Natural killer cell treated with Interleukin-12 subunit alpha and Interleukin-12 subunit beta and Interleukin-15 and Interleukin-18, amount 100 ng/mL, for 72 hours (primary cell): ENCODE data around the gene RXFP1. TPM values are rescaled to one million over a fixed set of nuclear protein-coding genes. Genes with fewer than 3 reads are reported as not detected.

Source experiments
- ATAC-seq, 2 donors: fragments of 150-1000 bp; cut with Tn5 transposase in 1 of 2; sonication (Bioruptor Pico), chemical (Tn5 transposase) in 1 of 2; 2 replicates each; pipeline ENCODE4 v1.10.0; 2021
- DNase-seq: peaks from one replicate; pipeline ENCODE4 v3.0.0; 2022; ENCODE audit warnings: low spot score
- H3K27ac Mint-ChIP-seq, 2 donors: 1 replicate in 1 of 2; 2 replicates in 1 of 2; pipeline ENCODE4 v1.8.0; 2022; ENCODE audit warnings: mixed read lengths in 2 of 2, mild to moderate bottlenecking in 1 of 2, moderate library complexity in 1 of 2
- H3K27me3 Mint-ChIP-seq, 2 donors: 1 replicate in 1 of 2; 2 replicates in 1 of 2; pipeline ENCODE4 v1.8.0; 2022; ENCODE audit warnings: mixed read lengths in 2 of 2
- H3K36me3 Mint-ChIP-seq: one replicate; pipeline ENCODE4 v1.8.0; 2022; ENCODE audit warnings: mixed read lengths
- H3K4me1 Mint-ChIP-seq, 2 donors: 1 replicate in 1 of 2; 2 replicates in 1 of 2; pipeline ENCODE4 v1.8.0; 2022; ENCODE audit warnings: low read depth in 2 of 2, mixed read lengths in 2 of 2, mild to moderate bottlenecking in 1 of 2
- H3K4me3 Mint-ChIP-seq: one replicate; pipeline ENCODE4 v1.8.0; 2022; ENCODE audit warnings: mixed read lengths
- H3K9me3 Mint-ChIP-seq: 2 replicates; pipeline ENCODE4 v1.8.0; 2022; ENCODE audit warnings: mixed read lengths
- total RNA-seq, 2 donors: library from RNA; stranded (reverse); gene quantifications; one replicate each; pipeline ENCODE4 v1.2.3, GENCODE V29; 2022

The RXFP1 gene
- total RNA-seq, 2 donors from 2014 or later: not detected

GRCh38 chr4:158678767-158679166 lies 157.1 kb downstream of the RXFP1 start:
- H3K27ac Mint-ChIP-seq: no peak overlapping the region
- H3K27me3 Mint-ChIP-seq: no peaks in the 10 kb centered on the region
- ATAC-seq (no peak), DNase-seq (no peak)
- H3K4me3 Mint-ChIP-seq: no peak overlapping the region
- H3K36me3 Mint-ChIP-seq: peaks cover 5% of the 10 kb centered on the region
- no peaks in the 10 kb centered on the region for H3K4me1 Mint-ChIP-seq
- H3K9me3 Mint-ChIP-seq: no peaks in the 10 kb centered on the region

DNA sequence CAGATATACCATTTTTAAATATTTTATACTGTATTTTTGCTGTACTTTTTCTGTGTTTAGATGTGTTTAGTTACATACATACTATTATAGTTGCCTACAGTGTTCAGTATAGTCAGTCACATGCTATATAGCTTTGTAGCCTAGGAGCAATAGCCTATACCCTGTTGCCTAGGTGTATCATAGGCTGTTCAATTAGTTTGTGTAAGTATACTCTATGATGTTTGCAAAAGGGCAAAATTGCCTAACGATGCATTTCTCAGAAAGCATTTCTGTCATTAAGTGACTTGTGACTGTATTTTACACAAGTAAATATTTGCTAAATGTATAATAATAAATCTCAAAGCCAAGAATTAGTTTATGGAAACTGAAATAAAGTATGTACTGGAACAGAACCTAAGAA lies 159.9 kb downstream of the RXFP1 start:
- DNase-seq: no peak
- no peaks in the 10 kb centered on the region for H3K27me3 Mint-ChIP-seq
- H3K27ac Mint-ChIP-seq: no peak overlapping the region
- no peak overlapping the region for H3K4me3 Mint-ChIP-seq
- no peaks in the 10 kb centered on the region for H3K9me3 Mint-ChIP-seq
- H3K4me1 Mint-ChIP-seq: no peaks in the 10 kb centered on the region
- ATAC-seq: no peak
- peaks cover 12% of the 10 kb centered on the region for H3K36me3 Mint-ChIP-seq

DNA sequence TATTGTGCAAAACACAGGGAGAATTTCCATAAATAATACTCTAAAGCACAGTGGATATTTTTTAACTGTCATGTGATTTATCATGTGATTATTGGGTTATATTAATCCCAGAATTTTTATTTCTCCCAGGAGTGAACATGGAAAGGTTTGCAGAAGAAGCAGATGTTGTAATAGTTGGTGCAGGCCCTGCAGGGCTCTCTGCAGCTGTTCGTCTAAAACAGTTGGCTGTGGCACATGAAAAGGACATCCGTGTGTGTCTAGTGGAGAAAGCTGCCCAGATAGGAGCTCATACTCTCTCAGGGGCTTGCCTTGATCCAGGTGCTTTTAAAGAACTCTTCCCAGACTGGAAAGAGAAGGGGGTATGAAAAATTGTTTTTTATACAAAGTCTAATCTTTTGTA lies 160.4 kb downstream of the RXFP1 start:
- Mint-ChIP-seq H3K36me3 (peaks cover 12% of the 10 kb centered on the region), H3K27ac (no peak overlapping the region), H3K9me3 (no peaks in the 10 kb centered on the region), H3K4me3 (no peak overlapping the region), H3K27me3 (no peaks in the 10 kb centered on the region), H3K4me1 (no peaks in the 10 kb centered on the region)
- no peak for ATAC-seq
- DNase-seq: no peak

- no peaks in the 10 kb centered on the region for H3K9me3 Mint-ChIP-seq
- no peaks in the 10 kb centered on the region for H3K4me1 Mint-ChIP-seq
- peaks cover 12% of the 10 kb centered on the region for H3K36me3 Mint-ChIP-seq
- no peak overlapping the region for H3K4me3 Mint-ChIP-seq
- no peak overlapping the region for H3K27ac Mint-ChIP-seq
- no peaks in the 10 kb centered on the region for H3K27me3 Mint-ChIP-seq
- ATAC-seq (no peak), DNase-seq (no peak)
These were observed 167.1 kb downstream of the RXFP1 start for GRCh38 chr4:158688813-158689212.

Other genes with a start within 250 kb of the RXFP1 start
- 10 to 100 TPM; 12.8 to 14.5 TPM for gene C4orf46, start 150.0 kb downstream of the RXFP1 start, total RNA-seq
- 10 to 100 TPM; 29.9 to 36.1 TPM for gene ETFDH, start 150.4 kb downstream of the RXFP1 start, total RNA-seq
- gene PPID, start 201.5 kb downstream of the RXFP1 start, total RNA-seq: 10 to 100 TPM; 32.8 to 55.6 TPM
- 10 to 100 TPM; 17.5 to 35.6 TPM for gene FNIP2, start 247.1 kb downstream of the RXFP1 start, total RNA-seq